Testis (tissue), 3 donors: ENCODE data around the gene SARDH. TPM values are rescaled to one million over a fixed set of nuclear protein-coding genes. Genes with fewer than 3 reads are reported as not detected.

Source experiments
- DNase-seq: peaks from one replicate; pipeline ENCODE4 v3.0.0-alpha.2; 2019
- H3K27ac ChIP-seq, 2 donors: fragments of 200-600 bp; sonication (generic); one replicate each; pipeline ENCODE4 v1.5.1; 2019
- H3K27me3 ChIP-seq: fragments of 200-600 bp; sonication (generic); one replicate; pipeline ENCODE4 v1.5.1; 2019
- H3K36me3 ChIP-seq: fragments of 200-600 bp; sonication (generic); one replicate; pipeline ENCODE4 v1.5.1; 2017; ENCODE audit warnings: low read depth; ENCODE audit errors: missing control alignments
- H3K4me1 ChIP-seq: fragments of 200-600 bp; sonication (generic); one replicate; pipeline ENCODE4 v1.5.1; 2019
- H3K4me3 ChIP-seq, 2 donors: fragments of 200-600 bp; sonication (generic); one replicate each; pipeline ENCODE4 v1.5.1; 2017 to 2019
- H3K9me3 ChIP-seq: fragments of 200-600 bp; sonication (generic); one replicate; pipeline ENCODE4 v1.5.1; 2017
- POLR2A ChIP-seq: fragments of 450-650 bp; IDR thresholded peaks from one replicate; pipeline ENCODE4 v1.6.1; 2017; ENCODE audit warnings: antibody characterized with exemption, mild to moderate bottlenecking, moderate library complexity
- whole genome bisulfite sequencing, 2 donors: methylation state at CpG; one replicate each; pipeline ENCODE4 v1.1.5; 2018; 5-methylcytosine and 5-hydroxymethylcytosine counted together
- intact Hi-C: fragments of 100-400 bp; cut with DNase I; formaldehyde crosslinking; loops from one replicate; pipeline ENCODE4 v1.15.1; 2023; ENCODE audit warnings: low total_unique reads
- polyA plus RNA-seq: library from polyadenylated mRNA; stranded (reverse); fragments of 350-450 nt; fragmentation: Illumina TruSeq; extraction: RNeasy Lipid Tissue Mini Kit (QIAGEN cat#74804); gene quantifications from one replicate; pipeline ENCODE4 v1.2.3, GENCODE V29; 2014; ENCODE audit warnings: low read depth, low replicate concordance; ENCODE audit not compliant: insufficient read depth
- total RNA-seq, 2 donors: library from RNA; depleted of rRNA; stranded (reverse); fragments of >200 nt; gene quantifications; one replicate each; pipeline ENCODE4 v1.2.3, GENCODE V29; 2016
- TF ChIP-seq, protein P1 (sequence below), 3 experiments: fragments of 450-650 bp in 2 of 3; fragments of 200-600 bp in 1 of 3; sonication (generic) in 1 of 3; IDR thresholded peaks; one replicate each; pipeline ENCODE4 v1.5.1; 2016 to 2019; ENCODE audit warnings: antibody characterized with exemption in 3 of 3, mild to moderate bottlenecking in 2 of 3, moderate library complexity in 1 of 3

SARDH gene
- total and polyA plus RNA-seq, 3 donors from 2014 or later, result 2.6 to 7.2 (median 5.1) TPM

DNA sequence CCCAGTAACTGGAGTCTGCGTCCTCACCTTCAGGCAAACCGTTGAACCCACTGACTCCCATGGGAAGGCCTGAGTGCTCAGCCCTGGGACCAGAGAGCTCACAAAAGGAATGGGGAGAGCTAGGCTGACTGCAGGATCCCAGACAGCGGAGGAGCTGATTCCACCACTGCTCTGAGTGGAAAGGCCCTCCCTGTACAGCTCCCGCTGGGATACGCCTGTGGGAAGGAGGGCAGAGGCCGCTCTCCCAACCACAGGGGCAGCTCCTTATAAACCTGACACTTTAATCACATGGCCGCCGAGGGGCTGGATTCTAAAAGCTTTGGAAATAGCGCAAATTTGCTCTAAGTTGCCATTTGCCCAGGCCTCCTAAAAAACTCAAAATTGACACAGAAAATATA, 64.9 kb downstream of the SARDH start:
- no peaks in the 10 kb centered on the region for H3K27me3 ChIP-seq
- no peak for TF ChIP-seq POLR2A
- TF ChIP-seq, protein P1, sequence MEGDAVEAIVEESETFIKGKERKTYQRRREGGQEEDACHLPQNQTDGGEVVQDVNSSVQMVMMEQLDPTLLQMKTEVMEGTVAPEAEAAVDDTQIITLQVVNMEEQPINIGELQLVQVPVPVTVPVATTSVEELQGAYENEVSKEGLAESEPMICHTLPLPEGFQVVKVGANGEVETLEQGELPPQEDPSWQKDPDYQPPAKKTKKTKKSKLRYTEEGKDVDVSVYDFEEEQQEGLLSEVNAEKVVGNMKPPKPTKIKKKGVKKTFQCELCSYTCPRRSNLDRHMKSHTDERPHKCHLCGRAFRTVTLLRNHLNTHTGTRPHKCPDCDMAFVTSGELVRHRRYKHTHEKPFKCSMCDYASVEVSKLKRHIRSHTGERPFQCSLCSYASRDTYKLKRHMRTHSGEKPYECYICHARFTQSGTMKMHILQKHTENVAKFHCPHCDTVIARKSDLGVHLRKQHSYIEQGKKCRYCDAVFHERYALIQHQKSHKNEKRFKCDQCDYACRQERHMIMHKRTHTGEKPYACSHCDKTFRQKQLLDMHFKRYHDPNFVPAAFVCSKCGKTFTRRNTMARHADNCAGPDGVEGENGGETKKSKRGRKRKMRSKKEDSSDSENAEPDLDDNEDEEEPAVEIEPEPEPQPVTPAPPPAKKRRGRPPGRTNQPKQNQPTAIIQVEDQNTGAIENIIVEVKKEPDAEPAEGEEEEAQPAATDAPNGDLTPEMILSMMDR (IDR thresholded peaks at IDR 0.05), result no peak
- WGBS, 2 donors, result 82 to 90% methylated on average over 7 to 9 of the region's 9 CpGs
- H3K4me1 ChIP-seq, result peaks cover 7% of the 10 kb centered on the region
- DNase-seq, result no peak
- no peaks in the 10 kb centered on the region for H3K9me3 ChIP-seq
- no peak overlapping the region for H3K27ac ChIP-seq
- H3K36me3 ChIP-seq, result no peaks in the 10 kb centered on the region
- H3K4me3 ChIP-seq, result no peak overlapping the region
- intact Hi-C loops, result no loop called here

GRCh38 chr9:133672503-133673257, 65.5 kb downstream of the SARDH start:
- H3K4me3 ChIP-seq, result no peak overlapping the region
- intact Hi-C loops, result no loop called here
- DNase-seq, result no peak
- peaks cover 7% of the 10 kb centered on the region for H3K4me1 ChIP-seq
- no peak for TF ChIP-seq POLR2A
- TF ChIP-seq, protein P1 (IDR thresholded peaks at IDR 0.05), result no peak
- H3K27ac ChIP-seq, result no peak overlapping the region
- H3K9me3 ChIP-seq, result no peaks in the 10 kb centered on the region
- WGBS, 2 donors, result 89 to 96% methylated on average over 15 to 31 of the region's 31 CpGs
- H3K27me3 ChIP-seq, result no peaks in the 10 kb centered on the region
- no peaks in the 10 kb centered on the region for H3K36me3 ChIP-seq

DNA sequence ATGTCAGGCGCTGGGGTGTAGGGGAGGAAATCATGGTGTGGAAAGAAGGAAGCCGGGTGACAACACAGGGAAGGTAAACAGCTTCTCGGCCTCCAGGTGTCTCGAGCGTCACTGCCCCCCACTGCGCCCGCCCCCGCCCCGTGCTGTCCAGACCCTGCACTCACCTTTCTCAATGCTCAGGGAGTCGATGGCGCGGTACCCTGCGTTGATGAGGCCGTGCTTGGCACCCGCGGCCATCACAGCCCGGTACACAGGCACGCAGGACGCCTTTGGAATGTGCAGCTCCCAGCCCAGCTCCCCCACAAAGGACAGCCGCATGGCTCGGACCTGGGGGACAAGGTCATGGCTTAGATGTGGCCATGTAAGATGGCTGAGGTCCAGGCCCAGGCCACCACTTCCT, 66.8 kb downstream of the SARDH start:
- H3K4me1 ChIP-seq, result peaks cover under 1% of the 10 kb centered on the region
- H3K9me3 ChIP-seq, result no peaks in the 10 kb centered on the region
- no peak for TF ChIP-seq POLR2A
- TF ChIP-seq, protein P1 (IDR thresholded peaks at IDR 0.05), result no peak
- 86 to 88% methylated on average over 3 to 21 of the region's 21 CpGs for WGBS, 2 donors
- no peak overlapping the region for H3K4me3 ChIP-seq
- intact Hi-C loops, result no loop called here
- H3K27me3 ChIP-seq, result no peaks in the 10 kb centered on the region
- no peak overlapping the region for H3K27ac ChIP-seq
- no peak for DNase-seq
- no peaks in the 10 kb centered on the region for H3K36me3 ChIP-seq

DNA sequence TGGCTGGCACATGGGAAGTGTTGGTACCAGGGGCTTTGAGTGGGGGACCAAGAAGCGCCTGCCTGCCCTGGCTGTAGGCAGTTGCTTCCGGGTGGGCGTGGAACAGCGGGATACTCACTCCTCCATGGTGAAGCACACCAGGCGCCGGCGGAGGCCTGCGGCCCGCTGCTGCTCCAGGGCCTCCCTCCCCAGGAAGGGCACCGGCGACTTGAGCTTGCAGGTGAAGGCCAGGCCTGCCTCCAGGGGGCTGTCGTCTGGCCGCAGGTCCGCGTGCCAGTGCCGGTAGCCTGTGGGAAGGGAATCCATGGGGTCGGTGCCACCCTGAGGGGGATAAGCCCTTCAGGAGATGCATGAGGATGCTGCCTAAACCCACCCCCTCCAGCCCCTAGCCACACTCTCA, 67.7 kb downstream of the SARDH start:
- 93 to 100% methylated on average over 3 to 8 of the region's 17 CpGs for WGBS, 2 donors
- H3K27ac ChIP-seq, result no peak overlapping the region
- H3K4me1 ChIP-seq, result no peaks in the 10 kb centered on the region
- DNase-seq, result no peak
- intact Hi-C loops, result no loop called here
- TF ChIP-seq, protein P1 (IDR thresholded peaks at IDR 0.05), result no peak
- no peak for TF ChIP-seq POLR2A
- H3K9me3 ChIP-seq, result no peaks in the 10 kb centered on the region
- no peaks in the 10 kb centered on the region for H3K36me3 ChIP-seq
- H3K27me3 ChIP-seq, result no peaks in the 10 kb centered on the region
- no peak overlapping the region for H3K4me3 ChIP-seq
